GM13977 (cell line): Measurements from ENCODE around the gene ZNRF1.

Experiments used
- DNase-seq: peaks from one replicate; pipeline ENCODE4 v3.0.0; 2012; ENCODE audit warnings: low spot score
- CTCF ChIP-seq: IDR thresholded peaks from 2 replicates; pipeline ENCODE4 v1.5.1; 2012; ENCODE audit warnings: mild to moderate bottlenecking, control low read depth; ENCODE audit not compliant: insufficient read depth; ENCODE audit errors: extremely low read depth, missing control alignments
- in situ Hi-C: fragments of 300-500 bp; cut with MboI; formaldehyde crosslinking; loops from one replicate; pipeline ENCODE4 v1.12.0; 2022; ENCODE audit warnings: low sequenced_read_pairs, low pct_unique_long_range_greater_than_20kb, mixed read lengths, inconsistent platforms; ENCODE audit not compliant: unreplicated experiment

Gene ZNRF1

GRCh38 chr16:75093598-75094540 is 95.0 kb downstream of the ZNRF1 start:
- DNase-seq, result no peak
- in situ Hi-C loops, result no loop called here
- no peak for TF ChIP-seq CTCF

GRCh38 chr16:75095204-75095621 is 96.4 kb downstream of the ZNRF1 start:
- no peak for DNase-seq
- in situ Hi-C loops, result no loop called here
- TF ChIP-seq CTCF, result no peak

DNA sequence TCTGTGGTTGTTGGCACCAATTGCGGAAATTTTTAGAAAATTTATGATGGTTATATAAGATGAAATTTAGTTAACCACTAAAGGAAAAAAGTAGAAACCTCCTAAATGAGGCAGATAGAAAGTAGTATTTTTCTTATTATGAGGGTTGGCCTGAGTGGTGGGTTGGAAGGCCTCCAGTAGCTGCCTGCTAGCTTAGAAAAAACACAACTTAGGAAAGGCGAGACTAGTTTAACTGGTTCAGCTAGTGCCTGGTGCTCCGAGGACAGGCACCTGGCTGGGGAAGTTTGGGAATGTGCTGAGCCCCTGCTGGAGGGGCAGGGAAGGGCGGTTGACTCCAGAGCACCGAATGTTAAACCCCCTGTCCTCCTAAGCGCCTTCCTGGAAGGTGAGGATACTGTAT is 97.8 kb downstream of the ZNRF1 start:
- no peak for DNase-seq
- in situ Hi-C loops, result no loop called here
- TF ChIP-seq CTCF, result no peak

GRCh38 chr16:75097191-75097761 is 98.5 kb downstream of the ZNRF1 start:
- in situ Hi-C loops, result no loop called here
- no peak for DNase-seq
- TF ChIP-seq CTCF, result no peak

GRCh38 chr16:75097941-75098901 is 99.4 kb downstream of the ZNRF1 start:
- peak; percentile 71 for DNase-seq
- no peak for TF ChIP-seq CTCF
- in situ Hi-C loops, result no loop called here

DNA sequence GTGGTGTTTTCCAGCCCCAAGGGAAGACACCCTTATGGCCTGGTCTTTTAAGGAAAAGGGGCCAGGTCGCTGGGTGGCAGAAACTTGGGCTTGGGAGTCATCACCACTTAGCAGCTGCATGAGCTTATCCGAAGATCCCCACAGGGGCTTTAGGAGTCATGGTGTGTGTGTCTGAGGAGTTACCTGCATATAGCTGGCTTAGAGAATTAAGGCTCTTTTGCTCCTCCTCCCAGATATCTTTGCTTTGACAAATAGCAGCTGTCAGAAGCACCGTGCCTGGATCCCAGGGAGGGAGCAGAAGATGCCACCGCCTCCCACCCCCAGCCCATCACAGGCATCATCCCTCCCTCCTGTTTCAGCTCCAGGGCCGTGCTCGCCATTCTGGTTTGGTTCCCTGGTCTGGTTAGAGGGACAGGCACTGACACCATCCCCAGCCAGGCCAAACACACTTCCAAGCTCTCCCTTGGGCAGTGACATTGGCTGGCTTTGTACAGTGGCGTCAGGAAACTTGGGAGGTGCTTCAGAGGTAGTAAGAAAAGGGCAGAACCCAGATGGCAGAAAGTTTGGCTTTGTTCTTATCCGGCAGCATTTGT is 100.3 kb downstream of the ZNRF1 start:
- in situ Hi-C loops, result no loop called here
- no peak for TF ChIP-seq CTCF
- no peak for DNase-seq
